Glutamatergic neuron (in vitro differentiated cells): ENCODE results near the gene CDC42BPB. TPM values are rescaled to one million over a fixed set of nuclear protein-coding genes. Genes with fewer than 3 reads are reported as not detected.

Source experiments
- DNase-seq: peaks from one replicate; pipeline ENCODE4 v3.0.0; 2022
- H3K27ac Mint-ChIP-seq: one replicate; pipeline ENCODE4 v1.8.0; 2020; ENCODE audit warnings: mild to moderate bottlenecking, mixed read lengths, inconsistent platforms; ENCODE audit not compliant: unreplicated experiment
- H3K27me3 Mint-ChIP-seq: one replicate; pipeline ENCODE4 v1.8.0; 2020; ENCODE audit warnings: mild to moderate bottlenecking, moderate library complexity, mixed read lengths, inconsistent platforms; ENCODE audit not compliant: unreplicated experiment
- H3K36me3 Mint-ChIP-seq: one replicate; pipeline ENCODE4 v1.8.0; 2020; ENCODE audit warnings: mild to moderate bottlenecking, mixed read lengths, inconsistent platforms; ENCODE audit not compliant: unreplicated experiment
- H3K4me1 Mint-ChIP-seq: one replicate; pipeline ENCODE4 v1.8.0; 2020; ENCODE audit warnings: mild to moderate bottlenecking, low read depth, mixed read lengths, inconsistent platforms; ENCODE audit not compliant: unreplicated experiment
- H3K4me3 Mint-ChIP-seq: one replicate; pipeline ENCODE4 v1.8.0; 2020; ENCODE audit warnings: mild to moderate bottlenecking, mixed read lengths, inconsistent platforms; ENCODE audit not compliant: unreplicated experiment
- H3K9me3 Mint-ChIP-seq: one replicate; pipeline ENCODE4 v1.8.0; 2020; ENCODE audit warnings: mild to moderate bottlenecking, moderate library complexity, mixed read lengths, inconsistent platforms; ENCODE audit not compliant: unreplicated experiment
- CTCF ChIP-seq: fragments of 200-600 bp; sonication (generic); IDR thresholded peaks from one replicate; pipeline ENCODE4 v1.5.0; 2021; ENCODE audit not compliant: partially characterized antibody, unreplicated experiment
- total RNA-seq: library from RNA; stranded (reverse); fragmentation: NEBNext Ultra II Directional; extraction: Animal tissue kit (Norgen Biotek cat#: 25700); gene quantifications from one replicate; pipeline ENCODE4 v1.2.1, GENCODE V29; 2021; ENCODE audit not compliant: unreplicated experiment

CDC42BPB gene
- total RNA-seq, 1 donor from 2014 or later, result 125 TPM

GRCh38 chr14:103016594-103016993 lies 40.8 kb downstream of the CDC42BPB start:
- Mint-ChIP-seq H3K4me1 (peaks cover 13% of the 10 kb centered on the region), H3K36me3 (peaks cover 5% of the 10 kb centered on the region), H3K27ac (no peak overlapping the region), H3K27me3 (peaks cover 2% of the 10 kb centered on the region), H3K4me3 (no peak overlapping the region), H3K9me3 (peaks cover 4% of the 10 kb centered on the region)
- TF ChIP-seq CTCF, result no peak
- no peak for DNase-seq

- H3K9me3 Mint-ChIP-seq, result peaks cover 4% of the 10 kb centered on the region
- H3K4me3 Mint-ChIP-seq, result no peak overlapping the region
- no peaks in the 10 kb centered on the region for H3K27me3 Mint-ChIP-seq
- no peak for TF ChIP-seq CTCF
- DNase-seq, result no peak
- H3K36me3 Mint-ChIP-seq, result peaks cover 5% of the 10 kb centered on the region
- H3K4me1 Mint-ChIP-seq, result peaks cover 10% of the 10 kb centered on the region
- no peak overlapping the region for H3K27ac Mint-ChIP-seq
Observed at GRCh38 chr14:103016071-103016470, 41.3 kb downstream of the CDC42BPB start.

GRCh38 chr14:103015426-103015825 lies 41.9 kb downstream of the CDC42BPB start:
- Mint-ChIP-seq H3K4me1 (peaks cover 10% of the 10 kb centered on the region), H3K9me3 (peaks cover 4% of the 10 kb centered on the region), H3K27ac (no peak overlapping the region), H3K36me3 (peaks cover 5% of the 10 kb centered on the region), H3K4me3 (no peak overlapping the region), H3K27me3 (no peaks in the 10 kb centered on the region)
- no peak for DNase-seq
- TF ChIP-seq CTCF, result no peak

- no peak for DNase-seq
- Mint-ChIP-seq H3K4me3 (no peak overlapping the region), H3K36me3 (peaks cover 2% of the 10 kb centered on the region), H3K9me3 (peaks cover 4% of the 10 kb centered on the region), H3K27me3 (no peaks in the 10 kb centered on the region), H3K27ac (peak overlapping the region; percentile 40), H3K4me1 (peaks cover 8% of the 10 kb centered on the region)
- TF ChIP-seq CTCF, result no peak
Observed at GRCh38 chr14:103014466-103015228, 42.7 kb downstream of the CDC42BPB start.

- Mint-ChIP-seq H3K4me1 (peaks cover 8% of the 10 kb centered on the region), H3K27me3 (peaks cover 3% of the 10 kb centered on the region), H3K27ac (no peak overlapping the region), H3K9me3 (peaks cover 4% of the 10 kb centered on the region), H3K36me3 (no peaks in the 10 kb centered on the region), H3K4me3 (no peak overlapping the region)
- no peak for DNase-seq
- no peak for TF ChIP-seq CTCF
Observed at GRCh38 chr14:103013028-103013427, 44.3 kb downstream of the CDC42BPB start.
